OCI-LY3 (cell line): Measurements from ENCODE around the gene HIBCH.

ENCODE experiments used
- H2AFZ ChIP-seq: fragments of 200-600, 300-600 bp; shearing (Covaris generic); 2 replicates; pipeline ENCODE4 v1.6.0; 2014; ENCODE audit warnings: antibody characterized with exemption, low read depth, low read length
- H3K27ac ChIP-seq: fragments of 200-600, 300-600 bp; sonication (generic); 2 replicates; pipeline ENCODE4 v1.5.1; 2014; ENCODE audit warnings: mild to moderate bottlenecking, low read length, moderate library complexity, mixed read lengths
- H3K27me3 ChIP-seq: fragments of 200-600, 300-600 bp; sonication (generic); 2 replicates; pipeline ENCODE4 v1.6.1; 2014; ENCODE audit warnings: low read depth, low read length, mixed read lengths
- H3K36me3 ChIP-seq: fragments of 200-600, 300-600 bp; sonication (generic); replicated peaks from 2 replicates; pipeline ENCODE3; 2014; ENCODE audit warnings: low read depth, low read length, mixed read lengths
- H3K4me1 ChIP-seq: fragments of 300-600, 200-600 bp; sonication (generic); 2 replicates; pipeline ENCODE4 v1.6.1; 2014; ENCODE audit warnings: low read length, mixed read lengths
- H3K4me2 ChIP-seq: fragments of 200-600, 300-600 bp; sonication (generic); 2 replicates; pipeline ENCODE4 v1.6.1; 2014; ENCODE audit warnings: low read length, mixed read lengths
- H3K4me3 ChIP-seq: fragments of 300-600, 200-600 bp; sonication (generic); 2 replicates; pipeline ENCODE4 v1.5.1; 2014; ENCODE audit warnings: antibody characterized with exemption, mild to moderate bottlenecking, low read length, moderate library complexity
- H3K79me2 ChIP-seq: fragments of 300-600, 200-600 bp; shearing (Covaris generic); 2 replicates; pipeline ENCODE4 v1.6.1; 2014; ENCODE audit warnings: mild to moderate bottlenecking, low read length, mixed read lengths
- H3K9ac ChIP-seq: fragments of 300-600, 200-600 bp; shearing (Covaris generic); 2 replicates; pipeline ENCODE4 v1.6.0; 2014; ENCODE audit warnings: mild to moderate bottlenecking, low read length, moderate library complexity
- H3K9me3 ChIP-seq: fragments of 200-600, 300-600 bp; shearing (Covaris generic); 2 replicates; pipeline ENCODE4 v1.6.1; 2014; ENCODE audit warnings: low read length, mixed read lengths; ENCODE audit not compliant: insufficient read depth
- H4K20me1 ChIP-seq: fragments of 200-600, 300-600 bp; sonication (generic); 2 replicates; pipeline ENCODE4 v1.6.1; 2016; ENCODE audit warnings: low read length, mixed read lengths; ENCODE audit not compliant: insufficient read depth
- CTCF ChIP-seq: fragments of 200-600, 300-600 bp; sonication (generic); IDR thresholded peaks from 2 replicates; pipeline ENCODE4 v1.5.1; 2014; ENCODE audit warnings: antibody characterized with exemption, low read length, low read depth
- EZH2phosphoT487 ChIP-seq: fragments of 200-600 bp; shearing (Covaris generic); IDR thresholded peaks from 2 replicates; pipeline ENCODE4 v1.6.1; 2018; ENCODE audit warnings: antibody characterized with exemption, mixed run types, low read depth

The HIBCH gene

DNA sequence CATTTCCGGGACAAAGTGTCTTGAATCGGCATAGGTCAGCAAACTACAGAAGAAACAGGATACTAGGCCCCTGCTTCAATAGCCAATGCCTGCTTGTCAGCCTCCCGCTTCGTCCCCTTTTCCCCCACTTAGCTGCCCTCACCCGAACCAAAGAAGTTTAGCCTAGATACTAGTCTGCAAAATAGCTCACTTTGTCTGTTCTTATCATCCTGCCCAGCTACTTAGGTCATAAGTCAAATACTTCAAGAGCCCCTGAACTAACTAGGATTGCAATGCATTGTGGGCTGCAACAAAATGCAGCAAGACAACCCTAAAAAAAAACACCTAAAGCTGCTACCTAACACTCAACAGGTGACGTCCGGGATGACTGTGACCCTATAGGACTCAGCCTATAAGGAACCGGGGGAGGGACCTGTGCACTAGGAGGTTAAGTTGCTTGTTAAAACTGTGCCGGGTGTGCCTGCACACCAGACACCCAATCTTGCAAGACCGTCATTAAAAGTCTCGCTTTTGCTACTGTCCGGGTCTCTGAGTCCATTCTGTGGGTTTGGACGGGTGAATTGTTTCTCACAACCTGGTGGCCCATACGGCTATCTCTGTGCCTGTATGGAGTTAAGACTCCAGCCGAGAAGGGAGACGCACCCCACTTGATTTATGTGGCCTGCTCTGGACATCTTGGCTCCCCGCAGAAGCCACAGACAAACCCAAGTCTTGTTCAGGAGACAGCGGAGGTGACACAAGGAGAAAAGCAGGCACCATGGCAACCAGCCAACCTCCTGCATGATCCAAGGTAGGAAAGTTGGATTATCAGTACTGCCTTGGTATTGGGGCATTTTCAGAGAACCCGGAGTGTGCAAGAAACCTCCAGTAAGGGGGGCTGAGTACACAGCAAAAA, 105.9 kb downstream of the HIBCH start:
- H3K4me1 ChIP-seq = no peaks in the 10 kb centered on the region
- H3K4me3 ChIP-seq = no peak overlapping the region
- no peak overlapping the region for H3K4me2 ChIP-seq
- H4K20me1 ChIP-seq = no peaks in the 10 kb centered on the region
- no peak overlapping the region for H2AFZ ChIP-seq
- no peak overlapping the region for H3K27ac ChIP-seq
- no peaks in the 10 kb centered on the region for H3K79me2 ChIP-seq
- no peaks in the 10 kb centered on the region for H3K36me3 ChIP-seq
- TF ChIP-seq CTCF (no peak), EZH2phosphoT487 (no peak)
- H3K27me3 ChIP-seq = no peaks in the 10 kb centered on the region
- H3K9ac ChIP-seq = no peak overlapping the region
- no peaks in the 10 kb centered on the region for H3K9me3 ChIP-seq

- Histone ChIP-seq H3K4me3 (no peak overlapping the region), H2AFZ (no peak overlapping the region), H3K9me3 (no peaks in the 10 kb centered on the region), H3K4me2 (no peak overlapping the region), H3K9ac (no peak overlapping the region), H3K36me3 (no peaks in the 10 kb centered on the region), H3K79me2 (no peaks in the 10 kb centered on the region), H3K27me3 (no peaks in the 10 kb centered on the region), H3K27ac (no peak overlapping the region), H4K20me1 (no peaks in the 10 kb centered on the region), H3K4me1 (0 out of 2 replicates have a peak, but pooled peaks cover 5% of the 10 kb centered on the region)
- no peak for TF ChIP-seq CTCF
- no peak for TF ChIP-seq EZH2phosphoT487
These were observed 109.2 kb downstream of the HIBCH start for GRCh38 chr2:190210471-190210870.

DNA sequence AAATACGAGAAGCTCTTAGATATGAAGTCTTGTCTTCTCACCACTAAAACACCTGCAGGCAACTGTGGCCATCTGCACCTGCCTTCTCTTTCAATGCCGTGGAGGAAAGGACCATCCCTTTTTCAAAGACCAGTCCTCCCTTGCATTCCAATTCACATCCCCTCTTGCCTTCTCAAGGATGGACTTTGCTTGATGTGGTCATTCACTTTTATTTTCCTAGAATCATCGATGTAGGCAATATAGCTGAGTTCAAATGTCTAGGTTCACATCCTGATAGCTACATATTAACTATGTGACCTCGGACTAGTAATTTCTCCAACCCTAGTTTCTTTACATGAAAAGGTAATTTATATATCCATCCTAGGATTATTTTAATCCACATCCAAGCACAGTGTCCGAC, 110.1 kb downstream of the HIBCH start:
- H3K4me1 ChIP-seq = 0 out of 2 replicates have a peak, but pooled peaks cover 5% of the 10 kb centered on the region
- no peaks in the 10 kb centered on the region for H3K9me3 ChIP-seq
- TF ChIP-seq CTCF (no peak), EZH2phosphoT487 (no peak)
- H3K9ac ChIP-seq = no peak overlapping the region
- H3K27ac ChIP-seq = no peak overlapping the region
- H2AFZ ChIP-seq = no peak overlapping the region
- H3K4me3 ChIP-seq = no peak overlapping the region
- H4K20me1 ChIP-seq = no peaks in the 10 kb centered on the region
- no peaks in the 10 kb centered on the region for H3K36me3 ChIP-seq
- H3K79me2 ChIP-seq = no peaks in the 10 kb centered on the region
- no peak overlapping the region for H3K4me2 ChIP-seq
- no peaks in the 10 kb centered on the region for H3K27me3 ChIP-seq

DNA sequence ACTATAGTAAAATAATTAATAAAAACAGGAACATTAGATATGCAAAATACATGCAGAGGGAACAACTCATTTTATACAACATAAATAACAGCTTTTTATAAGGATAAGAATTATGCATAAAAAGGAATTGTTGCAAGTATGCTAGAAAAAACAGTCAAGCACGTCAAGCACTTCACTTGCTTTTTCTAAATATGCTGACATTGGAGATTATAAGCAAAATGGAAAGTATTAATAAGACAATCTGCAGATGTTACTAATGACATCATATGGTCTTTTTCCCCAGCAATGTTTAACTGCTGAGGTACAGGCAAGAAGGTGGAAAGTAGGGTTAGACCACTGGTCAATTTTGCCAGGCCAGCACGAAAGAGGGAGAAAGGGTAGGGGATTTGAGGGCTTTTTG, 111.7 kb downstream of the HIBCH start:
- H3K4me1 ChIP-seq = 0 out of 2 replicates have a peak, but pooled peaks cover 5% of the 10 kb centered on the region
- H3K4me3 ChIP-seq = no peak overlapping the region
- H3K36me3 ChIP-seq = no peaks in the 10 kb centered on the region
- H4K20me1 ChIP-seq = no peaks in the 10 kb centered on the region
- H3K27me3 ChIP-seq = no peaks in the 10 kb centered on the region
- no peak overlapping the region for H3K4me2 ChIP-seq
- H3K27ac ChIP-seq = no peak overlapping the region
- H3K79me2 ChIP-seq = no peaks in the 10 kb centered on the region
- H2AFZ ChIP-seq = no peak overlapping the region
- no peaks in the 10 kb centered on the region for H3K9me3 ChIP-seq
- TF ChIP-seq CTCF (no peak), EZH2phosphoT487 (no peak)
- no peak overlapping the region for H3K9ac ChIP-seq
